Measurements from ENCODE around the gene HHAT.

The HHAT gene

DNA sequence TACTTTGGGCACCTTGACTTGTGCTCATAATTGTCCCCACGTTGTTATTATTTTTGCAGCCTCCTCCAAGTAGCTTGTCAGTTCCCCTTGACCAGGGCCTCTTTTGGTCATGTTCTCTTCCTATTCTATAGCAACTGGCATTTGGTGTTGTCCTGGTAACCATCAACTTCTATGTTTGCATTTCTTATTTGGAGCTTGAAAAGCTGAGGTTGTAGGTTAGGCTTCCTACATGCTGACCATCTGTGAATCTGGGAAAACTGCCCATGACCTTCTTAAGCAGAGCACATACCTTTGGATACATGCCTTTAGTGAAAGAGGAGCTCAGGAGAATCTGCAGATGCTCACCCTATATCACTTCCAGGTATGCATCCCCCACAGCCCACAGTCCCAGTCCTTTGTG, 160.8 kb downstream of the HHAT start:
- POLR2A ChIA-PET = interaction anchor here (0.5 kb wide), 1 partner anchor 333 kb away, joined by 4 read pairs; no protein-coding TSS in a partner anchor
- CTCF ChIA-PET = interaction anchor here (0.9 to 1.6 kb wide), 5 partner anchors 10 to 41 kb away, joined by 3 to 4 read pairs (median 3); no protein-coding TSS in a partner anchor
- TF ChIP-seq, protein P1, sequence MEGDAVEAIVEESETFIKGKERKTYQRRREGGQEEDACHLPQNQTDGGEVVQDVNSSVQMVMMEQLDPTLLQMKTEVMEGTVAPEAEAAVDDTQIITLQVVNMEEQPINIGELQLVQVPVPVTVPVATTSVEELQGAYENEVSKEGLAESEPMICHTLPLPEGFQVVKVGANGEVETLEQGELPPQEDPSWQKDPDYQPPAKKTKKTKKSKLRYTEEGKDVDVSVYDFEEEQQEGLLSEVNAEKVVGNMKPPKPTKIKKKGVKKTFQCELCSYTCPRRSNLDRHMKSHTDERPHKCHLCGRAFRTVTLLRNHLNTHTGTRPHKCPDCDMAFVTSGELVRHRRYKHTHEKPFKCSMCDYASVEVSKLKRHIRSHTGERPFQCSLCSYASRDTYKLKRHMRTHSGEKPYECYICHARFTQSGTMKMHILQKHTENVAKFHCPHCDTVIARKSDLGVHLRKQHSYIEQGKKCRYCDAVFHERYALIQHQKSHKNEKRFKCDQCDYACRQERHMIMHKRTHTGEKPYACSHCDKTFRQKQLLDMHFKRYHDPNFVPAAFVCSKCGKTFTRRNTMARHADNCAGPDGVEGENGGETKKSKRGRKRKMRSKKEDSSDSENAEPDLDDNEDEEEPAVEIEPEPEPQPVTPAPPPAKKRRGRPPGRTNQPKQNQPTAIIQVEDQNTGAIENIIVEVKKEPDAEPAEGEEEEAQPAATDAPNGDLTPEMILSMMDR (IDR thresholded peaks at IDR 0.05; ENCODE audit: control extremely low read depth, extremely low read depth, low read depth, missing control alignments) = no peak
- DNase-seq (ENCODE audit: extremely low spot score) = no peak

GRCh38 chr1:210490781-210491180, 162.1 kb downstream of the HHAT start:
- ChIA-PET CTCF (interaction anchor here (1.3 kb wide), 1 partner anchor 9 kb away, joined by 3 read pairs; no protein-coding TSS in a partner anchor), POLR2A (no interaction called here)
- TF ChIP-seq, protein P1 (IDR thresholded peaks at IDR 0.05; ENCODE audit: control extremely low read depth, extremely low read depth, low read depth, missing control alignments) = no peak
- DNase-seq (ENCODE audit: extremely low spot score) = no peak

- TF ChIP-seq, protein P1 (IDR thresholded peaks at IDR 0.05; ENCODE audit: control extremely low read depth, extremely low read depth, low read depth, missing control alignments) = no peak
- ChIA-PET CTCF (interaction anchor here (1.3 kb wide), 1 partner anchor 16 kb away, joined by 3 read pairs; no protein-coding TSS in a partner anchor), POLR2A (no interaction called here)
- no peak for DNase-seq (ENCODE audit: extremely low spot score)
Measured at GRCh38 chr1:210496063-210496462, 167.4 kb downstream of the HHAT start.

DNA sequence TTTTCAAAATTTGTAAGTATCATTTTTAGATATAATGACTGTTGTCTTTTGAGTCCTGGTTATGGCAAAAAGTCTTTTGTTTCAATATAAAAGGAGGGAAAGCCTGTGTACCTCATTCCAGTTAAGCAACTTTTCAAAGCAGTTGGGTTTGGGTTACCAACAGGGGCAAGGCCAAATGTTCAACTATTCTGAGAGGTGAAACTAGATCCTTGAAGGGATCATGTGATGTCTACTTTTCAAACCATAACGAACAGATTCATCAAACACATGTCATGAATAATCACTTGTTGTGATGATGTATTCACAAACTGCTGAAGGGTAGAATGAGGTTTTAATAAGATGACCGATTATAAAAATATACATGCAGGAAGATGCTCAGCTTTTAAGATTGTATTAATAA, 171.3 kb downstream of the HHAT start:
- no peak for DNase-seq (ENCODE audit: extremely low spot score)
- TF ChIP-seq, protein P1 (IDR thresholded peaks at IDR 0.05; ENCODE audit: control extremely low read depth, extremely low read depth, low read depth, missing control alignments) = no peak
- CTCF ChIA-PET = no interaction called here
- POLR2A ChIA-PET = no interaction called here

DNA sequence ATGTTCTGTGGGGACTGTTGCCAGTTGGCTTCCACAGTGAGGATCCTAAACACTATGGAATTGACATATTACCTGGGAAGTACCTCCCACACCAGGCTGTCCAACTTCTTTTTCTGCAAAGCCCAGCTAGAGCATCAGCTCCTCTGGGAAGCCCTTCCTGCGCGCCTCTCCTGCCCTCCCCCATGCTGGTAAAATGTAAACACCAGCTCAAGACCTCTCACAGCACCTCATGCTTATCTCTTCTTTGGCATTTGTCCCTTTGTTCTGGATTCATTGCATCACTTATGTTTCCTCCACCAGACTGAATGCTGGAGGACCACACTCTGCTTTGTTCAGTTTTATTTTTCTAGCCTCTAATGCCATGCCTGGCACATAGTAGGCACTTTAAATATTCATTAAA, 172.1 kb downstream of the HHAT start:
- ChIA-PET POLR2A (no interaction called here), CTCF (interaction anchor here (1.8 kb wide), 1 partner anchor 11 kb away, joined by 4 read pairs; no protein-coding TSS in a partner anchor)
- TF ChIP-seq, protein P1 (IDR thresholded peaks at IDR 0.05; ENCODE audit: control extremely low read depth, extremely low read depth, low read depth, missing control alignments) = no peak
- DNase-seq (ENCODE audit: extremely low spot score) = no peak

DNA sequence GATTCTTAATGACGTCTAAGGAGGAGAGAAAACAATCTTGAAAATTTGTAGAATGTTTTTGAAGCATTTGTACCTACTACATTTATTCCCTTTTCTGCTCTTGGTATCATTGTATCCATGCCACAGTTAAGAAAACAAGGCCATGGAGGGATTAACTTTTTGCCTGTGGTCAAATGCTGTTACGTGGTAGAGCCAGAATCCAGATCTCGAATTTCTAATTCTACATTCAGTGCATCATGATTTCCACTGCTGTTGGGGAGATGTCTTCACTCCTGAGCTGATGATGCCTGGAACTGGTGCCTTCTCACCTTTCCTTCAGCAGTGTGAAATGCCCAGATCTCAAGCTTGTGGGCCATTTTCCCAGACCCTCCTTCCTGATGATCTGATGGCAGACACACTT, 175.6 kb downstream of the HHAT start:
- POLR2A ChIA-PET = no interaction called here
- TF ChIP-seq, protein P1 (IDR thresholded peaks at IDR 0.05; ENCODE audit: control extremely low read depth, extremely low read depth, low read depth, missing control alignments) = no peak
- DNase-seq (ENCODE audit: extremely low spot score) = no peak
- CTCF ChIA-PET = no interaction called here

Measured in GM10248 (cell line).